WTC11 (cell line): Measurements from ENCODE around the gene LRFN2. TPM values are rescaled to one million over a fixed set of nuclear protein-coding genes. Genes with fewer than 3 reads are reported as not detected.

Experiments
- ATAC-seq: fragments of 200-7000 bp; cut with Tn5 transposase; 2 replicates; pipeline ENCODE4 v1.10.0; 2021; ENCODE audit warnings: mild to moderate bottlenecking, moderate library complexity
- CTCF ChIA-PET: fragments of 300-600 bp; sonication (Branson Sonifier 250); formaldehyde crosslinking; loops from one replicate; lab custom pipeline; 2021; ENCODE audit warnings: antibody characterized with exemption; lab: Charles Lee
- POLR2A ChIA-PET: fragments of 350-600 bp; sonication (Branson Sonifier 250); formaldehyde crosslinking; loops from one replicate; lab custom pipeline; 2021; ENCODE audit warnings: antibody characterized with exemption; lab: Charles Lee
- DNase-seq: peaks from one replicate; pipeline ENCODE4 v3.0.0; 2021; ENCODE audit warnings: low spot score
- H3K27ac Mint-ChIP-seq: 2 replicates; pipeline ENCODE4 v1.8.0; 2021; ENCODE audit warnings: mixed read lengths
- H3K27me3 Mint-ChIP-seq: 2 replicates; pipeline ENCODE4 v1.8.0; 2021; ENCODE audit warnings: low read depth, mild to moderate bottlenecking, moderate library complexity, mixed read lengths
- H3K36me3 Mint-ChIP-seq: 2 replicates; pipeline ENCODE4 v1.8.0; 2021; ENCODE audit warnings: mixed read lengths
- H3K4me1 Mint-ChIP-seq: 2 replicates; pipeline ENCODE4 v1.8.0; 2022; ENCODE audit warnings: mixed read lengths
- H3K4me3 Mint-ChIP-seq: 2 replicates; pipeline ENCODE4 v1.8.0; 2021; ENCODE audit warnings: mild to moderate bottlenecking, moderate library complexity, mixed read lengths
- H3K9me3 Mint-ChIP-seq: 2 replicates; pipeline ENCODE4 v1.8.0; 2021; ENCODE audit warnings: mixed read lengths
- SMAD3 ChIP-seq: sonication (generic); formaldehyde crosslinking; IDR thresholded peaks from 2 replicates; pipeline ENCODE4 v1.8.0; 2022; ENCODE audit warnings: missing genetic modification reagents, mild to moderate bottlenecking, borderline replicate concordance
- SOX15 ChIP-seq: fragments of 250-450 bp; sonication (Bioruptor Pico); IDR thresholded peaks from 2 replicates; pipeline ENCODE4 v1.9.0; 2021; ENCODE audit warnings: mild to moderate bottlenecking
- TEAD1 ChIP-seq: sonication (generic); formaldehyde crosslinking; IDR thresholded peaks from 2 replicates; pipeline ENCODE4 v1.8.0; 2022; ENCODE audit warnings: mild to moderate bottlenecking, missing genetic modification reagents
- ZNF121 ChIP-seq: sonication (generic); formaldehyde crosslinking; IDR thresholded peaks from 2 replicates; pipeline ENCODE4 v1.8.0; 2023; ENCODE audit warnings: missing genetic modification reagents
- ZNF317 ChIP-seq: sonication (generic); formaldehyde crosslinking; IDR thresholded peaks from 2 replicates; pipeline ENCODE4 v1.8.1; 2023; ENCODE audit warnings: low read depth, mild to moderate bottlenecking, moderate library complexity, missing genetic modification reagents, borderline replicate concordance
- total RNA-seq: library from RNA; stranded (reverse); gene quantifications from 3 replicates; pipeline ENCODE4 v1.2.3, GENCODE V29; 2021
- TF ChIP-seq, protein P1 (sequence below): sonication (generic); formaldehyde crosslinking; IDR thresholded peaks from 2 replicates; pipeline ENCODE4 v1.8.1; 2023; ENCODE audit warnings: mild to moderate bottlenecking, missing genetic modification reagents
- TF ChIP-seq, protein P2 (sequence below): sonication (generic); formaldehyde crosslinking; IDR thresholded peaks from 2 replicates; pipeline ENCODE4 v1.8.0; 2023; ENCODE audit warnings: missing genetic modification reagents
- TF ChIP-seq, protein P3 (sequence below): fragments of 250-450 bp; sonication (Bioruptor Pico); IDR thresholded peaks from 2 replicates; pipeline ENCODE4 v1.9.0; 2021; ENCODE audit warnings: moderate library complexity, mild to moderate bottlenecking, inconsistent platforms, borderline replicate concordance
- TF ChIP-seq, protein P4 (sequence below): fragments of 200-600 bp; IDR thresholded peaks from 2 replicates; pipeline ENCODE4 v1.8.0; 2022; ENCODE audit warnings: antibody characterized with exemption
- TF ChIP-seq, protein P5 (sequence below): sonication (generic); formaldehyde crosslinking; IDR thresholded peaks from 2 replicates; pipeline ENCODE4 v1.8.0; 2023; ENCODE audit warnings: mild to moderate bottlenecking, missing genetic modification reagents
- TF ChIP-seq, protein P6 (sequence below): sonication (generic); formaldehyde crosslinking; IDR thresholded peaks from 2 replicates; pipeline ENCODE4 v1.8.0; 2023; ENCODE audit warnings: missing genetic modification reagents, mild to moderate bottlenecking, borderline replicate concordance

LRFN2 gene
- total RNA-seq, 1 experiment from 2014 or later: 1.6 TPM

DNA sequence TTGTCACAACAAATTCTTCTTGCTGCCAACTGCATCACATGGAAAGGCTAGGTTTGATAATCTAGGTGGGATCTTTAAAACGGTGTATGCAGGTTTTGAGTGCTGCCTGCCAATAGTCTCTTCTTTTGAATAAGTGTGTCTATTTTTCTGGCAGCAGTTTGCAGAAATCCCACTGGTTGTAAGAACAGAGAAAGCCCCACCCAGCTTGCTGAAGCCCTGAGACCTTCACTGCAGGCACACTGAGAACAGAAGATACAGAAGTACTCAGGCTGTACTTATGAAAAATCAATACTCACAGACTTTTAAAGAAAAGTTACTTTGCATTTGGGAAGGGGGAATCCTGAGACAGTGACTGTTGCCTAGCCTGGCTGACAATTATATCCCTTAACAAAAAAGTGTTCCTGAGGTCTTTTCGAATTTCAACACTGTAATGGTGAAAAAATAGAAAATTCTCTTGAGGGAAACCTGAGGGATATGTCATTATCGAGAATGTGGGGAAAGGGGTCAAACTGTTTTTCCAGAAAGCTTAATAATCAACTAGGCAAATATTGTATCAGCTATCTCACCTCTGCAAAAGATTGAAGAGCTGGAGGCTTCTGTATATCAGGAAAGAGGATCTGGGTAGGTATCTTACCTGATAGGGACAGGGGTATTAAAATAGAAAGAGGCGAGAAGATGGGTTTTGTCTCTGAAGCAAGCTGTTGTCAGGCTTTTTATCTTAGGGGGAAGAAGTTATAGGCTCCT lies 199.9 kb downstream of the LRFN2 start:
- DNase-seq (no peak), ATAC-seq (no peak)
- no peak for TF ChIP-seq SOX15 (CRISPR knock-in tag)
- TF ChIP-seq, protein P1, sequence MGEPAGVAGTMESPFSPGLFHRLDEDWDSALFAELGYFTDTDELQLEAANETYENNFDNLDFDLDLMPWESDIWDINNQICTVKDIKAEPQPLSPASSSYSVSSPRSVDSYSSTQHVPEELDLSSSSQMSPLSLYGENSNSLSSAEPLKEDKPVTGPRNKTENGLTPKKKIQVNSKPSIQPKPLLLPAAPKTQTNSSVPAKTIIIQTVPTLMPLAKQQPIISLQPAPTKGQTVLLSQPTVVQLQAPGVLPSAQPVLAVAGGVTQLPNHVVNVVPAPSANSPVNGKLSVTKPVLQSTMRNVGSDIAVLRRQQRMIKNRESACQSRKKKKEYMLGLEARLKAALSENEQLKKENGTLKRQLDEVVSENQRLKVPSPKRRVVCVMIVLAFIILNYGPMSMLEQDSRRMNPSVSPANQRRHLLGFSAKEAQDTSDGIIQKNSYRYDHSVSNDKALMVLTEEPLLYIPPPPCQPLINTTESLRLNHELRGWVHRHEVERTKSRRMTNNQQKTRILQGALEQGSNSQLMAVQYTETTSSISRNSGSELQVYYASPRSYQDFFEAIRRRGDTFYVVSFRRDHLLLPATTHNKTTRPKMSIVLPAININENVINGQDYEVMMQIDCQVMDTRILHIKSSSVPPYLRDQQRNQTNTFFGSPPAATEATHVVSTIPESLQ (CRISPR knock-in tag): no peak
- no peak for TF ChIP-seq SMAD3 (CRISPR knock-in tag)
- TF ChIP-seq ZNF317 (CRISPR knock-in tag): no peak
- TF ChIP-seq, protein P2, sequence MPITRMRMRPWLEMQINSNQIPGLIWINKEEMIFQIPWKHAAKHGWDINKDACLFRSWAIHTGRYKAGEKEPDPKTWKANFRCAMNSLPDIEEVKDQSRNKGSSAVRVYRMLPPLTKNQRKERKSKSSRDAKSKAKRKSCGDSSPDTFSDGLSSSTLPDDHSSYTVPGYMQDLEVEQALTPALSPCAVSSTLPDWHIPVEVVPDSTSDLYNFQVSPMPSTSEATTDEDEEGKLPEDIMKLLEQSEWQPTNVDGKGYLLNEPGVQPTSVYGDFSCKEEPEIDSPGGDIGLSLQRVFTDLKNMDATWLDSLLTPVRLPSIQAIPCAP (CRISPR knock-in tag): no peak
- no peak for TF ChIP-seq ZNF121 (CRISPR knock-in tag)
- no peak for TF ChIP-seq TEAD1 (CRISPR knock-in tag)
- TF ChIP-seq, protein P3, sequence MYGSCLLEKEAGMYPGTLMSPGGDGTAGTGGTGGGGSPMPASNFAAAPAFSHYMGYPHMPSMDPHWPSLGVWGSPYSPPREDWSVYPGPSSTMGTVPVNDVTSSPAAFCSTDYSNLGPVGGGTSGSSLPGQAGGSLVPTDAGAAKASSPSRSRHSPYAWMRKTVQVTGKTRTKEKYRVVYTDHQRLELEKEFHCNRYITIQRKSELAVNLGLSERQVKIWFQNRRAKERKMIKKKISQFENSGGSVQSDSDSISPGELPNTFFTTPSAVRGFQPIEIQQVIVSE (CRISPR knock-in tag): no peak
- TF ChIP-seq, protein P4, sequence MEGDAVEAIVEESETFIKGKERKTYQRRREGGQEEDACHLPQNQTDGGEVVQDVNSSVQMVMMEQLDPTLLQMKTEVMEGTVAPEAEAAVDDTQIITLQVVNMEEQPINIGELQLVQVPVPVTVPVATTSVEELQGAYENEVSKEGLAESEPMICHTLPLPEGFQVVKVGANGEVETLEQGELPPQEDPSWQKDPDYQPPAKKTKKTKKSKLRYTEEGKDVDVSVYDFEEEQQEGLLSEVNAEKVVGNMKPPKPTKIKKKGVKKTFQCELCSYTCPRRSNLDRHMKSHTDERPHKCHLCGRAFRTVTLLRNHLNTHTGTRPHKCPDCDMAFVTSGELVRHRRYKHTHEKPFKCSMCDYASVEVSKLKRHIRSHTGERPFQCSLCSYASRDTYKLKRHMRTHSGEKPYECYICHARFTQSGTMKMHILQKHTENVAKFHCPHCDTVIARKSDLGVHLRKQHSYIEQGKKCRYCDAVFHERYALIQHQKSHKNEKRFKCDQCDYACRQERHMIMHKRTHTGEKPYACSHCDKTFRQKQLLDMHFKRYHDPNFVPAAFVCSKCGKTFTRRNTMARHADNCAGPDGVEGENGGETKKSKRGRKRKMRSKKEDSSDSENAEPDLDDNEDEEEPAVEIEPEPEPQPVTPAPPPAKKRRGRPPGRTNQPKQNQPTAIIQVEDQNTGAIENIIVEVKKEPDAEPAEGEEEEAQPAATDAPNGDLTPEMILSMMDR: no peak
- TF ChIP-seq, protein P5, sequence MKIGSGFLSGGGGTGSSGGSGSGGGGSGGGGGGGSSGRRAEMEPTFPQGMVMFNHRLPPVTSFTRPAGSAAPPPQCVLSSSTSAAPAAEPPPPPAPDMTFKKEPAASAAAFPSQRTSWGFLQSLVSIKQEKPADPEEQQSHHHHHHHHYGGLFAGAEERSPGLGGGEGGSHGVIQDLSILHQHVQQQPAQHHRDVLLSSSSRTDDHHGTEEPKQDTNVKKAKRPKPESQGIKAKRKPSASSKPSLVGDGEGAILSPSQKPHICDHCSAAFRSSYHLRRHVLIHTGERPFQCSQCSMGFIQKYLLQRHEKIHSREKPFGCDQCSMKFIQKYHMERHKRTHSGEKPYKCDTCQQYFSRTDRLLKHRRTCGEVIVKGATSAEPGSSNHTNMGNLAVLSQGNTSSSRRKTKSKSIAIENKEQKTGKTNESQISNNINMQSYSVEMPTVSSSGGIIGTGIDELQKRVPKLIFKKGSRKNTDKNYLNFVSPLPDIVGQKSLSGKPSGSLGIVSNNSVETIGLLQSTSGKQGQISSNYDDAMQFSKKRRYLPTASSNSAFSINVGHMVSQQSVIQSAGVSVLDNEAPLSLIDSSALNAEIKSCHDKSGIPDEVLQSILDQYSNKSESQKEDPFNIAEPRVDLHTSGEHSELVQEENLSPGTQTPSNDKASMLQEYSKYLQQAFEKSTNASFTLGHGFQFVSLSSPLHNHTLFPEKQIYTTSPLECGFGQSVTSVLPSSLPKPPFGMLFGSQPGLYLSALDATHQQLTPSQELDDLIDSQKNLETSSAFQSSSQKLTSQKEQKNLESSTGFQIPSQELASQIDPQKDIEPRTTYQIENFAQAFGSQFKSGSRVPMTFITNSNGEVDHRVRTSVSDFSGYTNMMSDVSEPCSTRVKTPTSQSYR (CRISPR knock-in tag): no peak
- TF ChIP-seq, protein P6, sequence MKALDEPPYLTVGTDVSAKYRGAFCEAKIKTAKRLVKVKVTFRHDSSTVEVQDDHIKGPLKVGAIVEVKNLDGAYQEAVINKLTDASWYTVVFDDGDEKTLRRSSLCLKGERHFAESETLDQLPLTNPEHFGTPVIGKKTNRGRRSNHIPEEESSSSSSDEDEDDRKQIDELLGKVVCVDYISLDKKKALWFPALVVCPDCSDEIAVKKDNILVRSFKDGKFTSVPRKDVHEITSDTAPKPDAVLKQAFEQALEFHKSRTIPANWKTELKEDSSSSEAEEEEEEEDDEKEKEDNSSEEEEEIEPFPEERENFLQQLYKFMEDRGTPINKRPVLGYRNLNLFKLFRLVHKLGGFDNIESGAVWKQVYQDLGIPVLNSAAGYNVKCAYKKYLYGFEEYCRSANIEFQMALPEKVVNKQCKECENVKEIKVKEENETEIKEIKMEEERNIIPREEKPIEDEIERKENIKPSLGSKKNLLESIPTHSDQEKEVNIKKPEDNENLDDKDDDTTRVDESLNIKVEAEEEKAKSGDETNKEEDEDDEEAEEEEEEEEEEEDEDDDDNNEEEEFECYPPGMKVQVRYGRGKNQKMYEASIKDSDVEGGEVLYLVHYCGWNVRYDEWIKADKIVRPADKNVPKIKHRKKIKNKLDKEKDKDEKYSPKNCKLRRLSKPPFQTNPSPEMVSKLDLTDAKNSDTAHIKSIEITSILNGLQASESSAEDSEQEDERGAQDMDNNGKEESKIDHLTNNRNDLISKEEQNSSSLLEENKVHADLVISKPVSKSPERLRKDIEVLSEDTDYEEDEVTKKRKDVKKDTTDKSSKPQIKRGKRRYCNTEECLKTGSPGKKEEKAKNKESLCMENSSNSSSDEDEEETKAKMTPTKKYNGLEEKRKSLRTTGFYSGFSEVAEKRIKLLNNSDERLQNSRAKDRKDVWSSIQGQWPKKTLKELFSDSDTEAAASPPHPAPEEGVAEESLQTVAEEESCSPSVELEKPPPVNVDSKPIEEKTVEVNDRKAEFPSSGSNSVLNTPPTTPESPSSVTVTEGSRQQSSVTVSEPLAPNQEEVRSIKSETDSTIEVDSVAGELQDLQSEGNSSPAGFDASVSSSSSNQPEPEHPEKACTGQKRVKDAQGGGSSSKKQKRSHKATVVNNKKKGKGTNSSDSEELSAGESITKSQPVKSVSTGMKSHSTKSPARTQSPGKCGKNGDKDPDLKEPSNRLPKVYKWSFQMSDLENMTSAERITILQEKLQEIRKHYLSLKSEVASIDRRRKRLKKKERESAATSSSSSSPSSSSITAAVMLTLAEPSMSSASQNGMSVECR (CRISPR knock-in tag): no peak
- Mint-ChIP-seq H3K4me1 (no peaks in the 10 kb centered on the region), H3K27ac (no peak overlapping the region), H3K9me3 (no peaks in the 10 kb centered on the region), H3K4me3 (no peak overlapping the region), H3K27me3 (peaks cover 7% of the 10 kb centered on the region), H3K36me3 (no peaks in the 10 kb centered on the region)
- POLR2A ChIA-PET: no interaction called here
- CTCF ChIA-PET: interaction anchor here (1.4 kb wide), 1 partner anchor 59 kb away, joined by 3 read pairs; no protein-coding TSS in a partner anchor
